GM04503 (cell line): ENCODE measurements around the gene PFDN2.
"Not testable (repeated sequence)": the region's sequence is repeated elsewhere in the genome, so short reads cannot be mapped to it uniquely, and the experiment has no call there.

Experiments
- DNase-seq: peaks from one replicate; pipeline ENCODE4 v3.0.0-alpha.2; 2012; ENCODE audit warnings: low read depth

PFDN2 gene

GRCh38 chr1:161080441-161081405, 37.1 kb downstream of the PFDN2 start:
- DNase-seq: no peak

GRCh38 chr1:161079436-161080110, 38.3 kb downstream of the PFDN2 start:
- DNase-seq: no peak

- DNase-seq: no peak
Measured at GRCh38 chr1:161077426-161077825, 40.4 kb downstream of the PFDN2 start.

- no peak for DNase-seq
Measured at GRCh38 chr1:161076410-161076809, 41.4 kb downstream of the PFDN2 start.

GRCh38 chr1:161074676-161075368, 43.0 kb downstream of the PFDN2 start:
- no peak for DNase-seq

GRCh38 chr1:161073474-161074121, 44.2 kb downstream of the PFDN2 start:
- no peak for DNase-seq

GRCh38 chr1:161072751-161073449, 44.9 kb downstream of the PFDN2 start:
- DNase-seq: no peak

- DNase-seq: no peak
Measured at GRCh38 chr1:161071886-161072371, 45.9 kb downstream of the PFDN2 start.

- DNase-seq: no peak
Measured at GRCh38 chr1:161070761-161071160, 47.1 kb downstream of the PFDN2 start.

- no peak for DNase-seq
Measured at GRCh38 chr1:161069731-161070270, 48.0 kb downstream of the PFDN2 start, which contains the start of gene ARHGAP30. Gene ARHGAP30 (minus strand): TSS chr1:161069891. CDS start chr1:161069624, 267 bp downstream.

GRCh38 chr1:161069241-161069640, 48.6 kb downstream of the PFDN2 start:
- no peak for DNase-seq

- no peak for DNase-seq
Measured at GRCh38 chr1:161068306-161069234, 49.3 kb downstream of the PFDN2 start.

- DNase-seq: no peak
Measured at GRCh38 chr1:161066694-161067093, 51.1 kb downstream of the PFDN2 start.

- not testable (repeated sequence) for DNase-seq
Measured at GRCh38 chr1:161065681-161066080, 52.2 kb downstream of the PFDN2 start.

- not testable (repeated sequence) for DNase-seq
Measured at GRCh38 chr1:161063936-161064335, 53.9 kb downstream of the PFDN2 start.

- DNase-seq: no peak
Measured at GRCh38 chr1:161061419-161061818, 56.4 kb downstream of the PFDN2 start.

- no peak for DNase-seq
Measured at GRCh38 chr1:161059293-161059692, 58.5 kb downstream of the PFDN2 start.

GRCh38 chr1:161054805-161055204, 63.0 kb downstream of the PFDN2 start:
- DNase-seq: no peak

GRCh38 chr1:161054232-161054631, 63.6 kb downstream of the PFDN2 start:
- DNase-seq: no peak

- DNase-seq: no peak
Measured at GRCh38 chr1:161052899-161053298, 64.9 kb downstream of the PFDN2 start.
